GM21717 (cell line): ENCODE results near the gene SORBS2.

Experiments
- ATAC-seq: cut with Tn5 transposase; IDR thresholded peaks from one replicate; pipeline ENCODE4 v1.9.1; 2021; ENCODE audit warnings: mild to moderate bottlenecking, moderate library complexity; ENCODE audit not compliant: unreplicated experiment

The SORBS2 gene

GRCh38 chr4:185683222-185683621 is 128.8 kb downstream of the SORBS2 start:
- ATAC-seq, result no peak

GRCh38 chr4:185682236-185682635 is 129.8 kb downstream of the SORBS2 start:
- no peak for ATAC-seq

DNA sequence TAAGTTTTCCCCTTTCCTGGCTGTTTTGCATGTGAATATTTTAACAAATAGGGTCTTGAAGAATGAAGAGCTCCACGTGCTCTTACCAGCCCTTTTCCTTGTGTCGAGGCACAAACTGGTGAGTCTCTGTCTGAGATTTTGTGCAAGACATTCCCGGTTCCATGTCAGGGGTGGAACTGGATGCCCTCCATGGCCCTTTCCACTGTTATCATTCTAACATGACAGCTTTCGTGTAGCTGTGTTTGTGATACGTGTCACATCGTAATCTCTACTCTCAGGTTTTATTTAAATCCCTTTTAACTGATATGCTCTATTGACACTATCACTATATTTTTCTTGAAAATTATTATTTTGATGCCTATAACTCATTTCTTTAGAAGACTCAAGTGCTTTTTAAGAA is 130.4 kb downstream of the SORBS2 start:
- no peak for ATAC-seq

- ATAC-seq, result no peak
Measured at GRCh38 chr4:185680617-185681016, 131.4 kb downstream of the SORBS2 start.

- no peak for ATAC-seq
Measured at GRCh38 chr4:185679523-185679922, 132.5 kb downstream of the SORBS2 start.

GRCh38 chr4:185677637-185678314 is 134.2 kb downstream of the SORBS2 start:
- ATAC-seq, result no peak

DNA sequence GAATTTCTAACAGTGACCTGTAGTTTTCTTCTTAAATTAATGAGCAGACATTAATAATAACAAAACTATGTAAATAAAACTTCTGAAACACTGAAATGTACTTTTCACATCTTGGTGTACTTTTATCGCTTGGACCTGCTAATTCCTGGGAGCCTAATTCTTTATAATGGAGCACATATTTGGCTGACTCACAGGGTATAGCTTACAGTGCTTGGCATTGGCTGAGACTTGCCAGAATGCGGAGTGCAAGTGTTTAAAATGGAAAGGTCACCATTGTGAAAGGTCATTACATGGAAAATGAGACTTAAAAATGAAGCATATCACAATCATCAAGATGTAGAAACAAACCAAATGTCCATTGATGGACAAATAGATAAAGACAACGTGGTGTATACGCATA is 139.4 kb downstream of the SORBS2 start:
- ATAC-seq, result no peak

GRCh38 chr4:185672151-185672550 is 139.8 kb downstream of the SORBS2 start:
- no peak for ATAC-seq

DNA sequence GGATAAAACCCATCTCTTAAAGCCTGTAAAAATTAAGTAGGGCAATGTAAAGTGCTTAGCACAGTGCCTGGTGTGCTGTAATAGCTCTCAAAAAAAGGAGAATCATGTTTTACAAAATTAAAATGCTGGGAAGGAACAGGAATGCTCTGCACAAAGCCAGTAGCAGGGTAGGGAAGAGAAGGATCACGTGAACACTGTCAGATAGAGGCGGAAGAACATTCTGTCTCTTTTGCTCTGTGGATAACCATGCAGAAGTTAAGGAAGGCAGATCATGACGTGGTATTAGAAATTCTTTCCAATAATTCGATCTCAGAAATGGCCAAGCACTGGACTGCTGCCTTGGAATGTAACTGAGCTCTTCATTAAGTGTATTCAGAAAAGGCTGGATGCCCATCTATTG is 140.5 kb downstream of the SORBS2 start:
- no peak for ATAC-seq

- no peak for ATAC-seq
Measured at GRCh38 chr4:185671066-185671465, 140.9 kb downstream of the SORBS2 start.

- ATAC-seq, result no peak
Measured at GRCh38 chr4:185669288-185669687, 142.7 kb downstream of the SORBS2 start.

GRCh38 chr4:185666156-185666555 is 145.8 kb downstream of the SORBS2 start:
- no peak for ATAC-seq

- ATAC-seq, result no peak
Measured at GRCh38 chr4:185665655-185666054, 146.3 kb downstream of the SORBS2 start.

DNA sequence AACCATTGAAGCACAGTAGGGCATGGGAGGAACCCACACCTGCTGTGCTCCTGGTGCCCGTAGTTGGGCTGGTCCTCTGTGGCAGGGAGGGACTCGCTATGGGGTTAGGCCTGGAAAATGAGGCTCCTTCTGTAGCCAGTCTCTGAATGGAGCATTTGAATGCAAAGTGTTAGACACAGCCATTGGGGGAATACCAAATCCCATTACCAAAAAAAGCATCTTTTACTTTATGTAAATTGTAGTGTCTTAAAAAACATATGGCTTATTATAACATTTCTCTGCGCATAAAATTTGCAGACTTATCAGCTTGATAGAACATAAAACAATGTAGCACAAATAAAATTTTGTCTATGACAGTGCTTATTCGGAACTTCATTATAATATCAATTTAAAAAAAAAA is 147.5 kb downstream of the SORBS2 start:
- no peak for ATAC-seq

- no peak for ATAC-seq
Measured at GRCh38 chr4:185662030-185662778, 149.8 kb downstream of the SORBS2 start.

DNA sequence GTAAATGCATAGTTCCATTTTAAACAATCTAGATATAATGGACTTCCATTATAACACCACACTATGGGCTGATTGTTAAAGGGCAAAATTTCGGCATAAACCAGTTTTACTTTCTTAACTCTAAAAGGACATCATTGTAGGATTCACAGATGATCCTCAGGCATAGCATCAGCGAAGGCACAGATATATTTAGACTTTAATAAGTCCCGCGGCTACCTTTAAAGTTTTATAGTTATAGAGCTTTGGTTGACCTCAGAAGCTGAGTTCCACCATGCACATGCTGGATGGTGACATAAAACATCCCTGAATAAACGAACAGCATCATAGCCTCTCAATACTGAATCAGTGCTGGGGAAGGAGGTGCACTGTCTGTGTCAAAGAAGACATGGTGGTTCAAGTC is 151.7 kb downstream of the SORBS2 start:
- ATAC-seq, result no peak

- no peak for ATAC-seq
Measured at GRCh38 chr4:185657699-185658098, 154.3 kb downstream of the SORBS2 start.

DNA sequence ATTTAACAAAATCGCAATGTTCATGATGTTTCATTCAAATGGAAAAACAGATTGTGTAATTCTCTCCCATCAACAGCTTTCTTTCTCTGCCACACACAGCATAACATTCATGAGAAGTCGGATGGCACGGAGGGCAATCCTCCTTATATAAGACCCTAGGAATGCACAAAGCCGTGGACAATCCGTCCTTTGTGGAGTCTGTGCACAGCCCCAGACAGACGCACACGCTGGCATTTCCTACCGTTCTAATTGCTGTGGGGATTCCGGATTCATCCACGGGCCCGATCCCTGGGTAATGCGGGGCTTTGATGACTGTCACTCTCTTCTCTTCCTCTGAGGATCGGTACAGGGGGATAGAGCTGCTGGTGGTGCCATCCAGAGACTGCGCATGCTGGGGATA is 154.8 kb downstream of the SORBS2 start:
- ATAC-seq, result no peak

- ATAC-seq, result no peak
Measured at GRCh38 chr4:185656467-185656931, 155.5 kb downstream of the SORBS2 start.

- ATAC-seq, result no peak
Measured at GRCh38 chr4:185654965-185655554, 156.9 kb downstream of the SORBS2 start.

GRCh38 chr4:185654311-185654710 is 157.7 kb downstream of the SORBS2 start:
- no peak for ATAC-seq

GRCh38 chr4:185651851-185652250 is 160.1 kb downstream of the SORBS2 start:
- no peak for ATAC-seq
